Uterus (tissue), 2 donors: ENCODE data around the gene SUSD3.

Experiments
- POLR2A ChIP-seq, 2 donors: fragments of 450-650 bp; IDR thresholded peaks; one replicate each; pipeline ENCODE4 v1.6.1; 2016; ENCODE audit warnings: antibody characterized with exemption in 2 of 2, mild to moderate bottlenecking in 1 of 2, moderate library complexity in 1 of 2
- TF ChIP-seq, protein P1 (sequence below), 4 experiments: fragments of 200-600 bp in 2 of 4; fragments of 450-650 bp in 2 of 4; sonication (generic) in 2 of 4; IDR thresholded peaks; one replicate each; pipeline ENCODE4 v1.5.1; 2016 to 2019; ENCODE audit warnings: antibody characterized with exemption in 4 of 4, mild to moderate bottlenecking in 2 of 4, moderate library complexity in 1 of 4

DNA sequence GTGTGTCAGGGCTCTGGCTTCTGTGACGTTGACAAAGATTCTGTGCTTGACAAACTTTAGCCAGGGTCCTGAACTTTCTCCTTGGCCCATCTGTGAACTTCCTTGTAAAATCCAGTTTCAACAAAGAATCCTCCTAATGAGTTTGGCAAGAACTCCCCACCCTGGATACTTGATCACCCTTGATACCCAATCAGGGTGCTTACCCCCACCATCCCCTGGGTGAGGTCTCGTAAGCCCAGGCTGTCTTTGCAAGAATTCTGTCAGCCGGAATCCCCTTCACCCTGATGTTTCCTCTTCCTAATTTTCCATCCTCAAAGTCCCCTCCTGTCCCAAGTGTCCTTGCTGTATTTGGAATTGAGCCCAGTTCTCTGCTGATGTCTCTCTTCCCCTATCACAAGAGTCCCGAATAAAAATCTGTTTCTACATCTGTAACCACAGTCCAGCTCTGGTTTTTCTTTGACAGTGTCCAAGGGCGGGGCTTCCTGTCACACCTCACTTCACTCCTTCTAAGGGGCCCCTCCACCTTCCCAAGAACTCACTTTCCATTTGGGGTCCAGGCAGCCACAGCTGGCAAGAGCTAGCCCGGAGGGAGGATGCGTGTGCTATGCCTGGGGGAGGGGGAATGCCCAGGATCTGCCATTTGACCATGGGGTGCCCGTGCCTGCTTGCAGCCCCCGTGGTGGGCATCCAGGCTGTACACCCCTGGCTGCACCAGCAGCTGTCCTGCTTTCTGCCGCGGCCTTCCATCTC lies 34.8 kb downstream of the SUSD3 start:
- TF ChIP-seq, protein P1, sequence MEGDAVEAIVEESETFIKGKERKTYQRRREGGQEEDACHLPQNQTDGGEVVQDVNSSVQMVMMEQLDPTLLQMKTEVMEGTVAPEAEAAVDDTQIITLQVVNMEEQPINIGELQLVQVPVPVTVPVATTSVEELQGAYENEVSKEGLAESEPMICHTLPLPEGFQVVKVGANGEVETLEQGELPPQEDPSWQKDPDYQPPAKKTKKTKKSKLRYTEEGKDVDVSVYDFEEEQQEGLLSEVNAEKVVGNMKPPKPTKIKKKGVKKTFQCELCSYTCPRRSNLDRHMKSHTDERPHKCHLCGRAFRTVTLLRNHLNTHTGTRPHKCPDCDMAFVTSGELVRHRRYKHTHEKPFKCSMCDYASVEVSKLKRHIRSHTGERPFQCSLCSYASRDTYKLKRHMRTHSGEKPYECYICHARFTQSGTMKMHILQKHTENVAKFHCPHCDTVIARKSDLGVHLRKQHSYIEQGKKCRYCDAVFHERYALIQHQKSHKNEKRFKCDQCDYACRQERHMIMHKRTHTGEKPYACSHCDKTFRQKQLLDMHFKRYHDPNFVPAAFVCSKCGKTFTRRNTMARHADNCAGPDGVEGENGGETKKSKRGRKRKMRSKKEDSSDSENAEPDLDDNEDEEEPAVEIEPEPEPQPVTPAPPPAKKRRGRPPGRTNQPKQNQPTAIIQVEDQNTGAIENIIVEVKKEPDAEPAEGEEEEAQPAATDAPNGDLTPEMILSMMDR (IDR thresholded peaks at IDR 0.05): no peak
- TF ChIP-seq POLR2A (IDR thresholded peaks at IDR 0.05): no peak
